GM08714 (cell line): ENCODE data around the gene COL23A1.

Experiments
- H3K4me3 ChIP-seq: fragments of 200-500 bp; sonication (Bioruptor generic); 2 replicates; pipeline ENCODE4 v1.5.1; 2014; ENCODE audit warnings: mild to moderate bottlenecking, low read length, inconsistent platforms
- ZNF274 ChIP-seq: IDR thresholded peaks from 2 replicates; pipeline ENCODE4 v1.6.1; 2012; ENCODE audit warnings: mild to moderate bottlenecking, low read depth, low read length

Gene COL23A1

DNA sequence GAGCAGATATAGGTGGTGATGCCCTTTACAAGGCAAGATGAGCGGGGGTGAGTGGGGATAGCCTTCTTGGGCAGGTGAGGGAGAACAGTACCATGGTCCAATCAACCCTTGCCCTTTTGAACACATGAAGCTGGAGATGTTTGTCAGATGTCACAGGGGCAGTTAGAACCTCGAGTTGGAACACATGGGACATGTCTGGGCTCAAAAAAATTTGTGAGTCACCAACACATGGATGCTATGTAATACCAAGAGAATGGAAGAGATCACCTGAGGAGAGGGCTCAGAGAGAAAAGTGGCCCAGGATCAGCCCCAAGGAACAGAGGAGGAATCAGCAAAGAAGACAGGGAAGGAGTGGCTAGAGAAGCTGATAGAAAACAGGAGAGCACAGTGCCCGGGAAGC is 362.3 kb downstream of the COL23A1 start:
- no peak overlapping the region for H3K4me3 ChIP-seq

DNA sequence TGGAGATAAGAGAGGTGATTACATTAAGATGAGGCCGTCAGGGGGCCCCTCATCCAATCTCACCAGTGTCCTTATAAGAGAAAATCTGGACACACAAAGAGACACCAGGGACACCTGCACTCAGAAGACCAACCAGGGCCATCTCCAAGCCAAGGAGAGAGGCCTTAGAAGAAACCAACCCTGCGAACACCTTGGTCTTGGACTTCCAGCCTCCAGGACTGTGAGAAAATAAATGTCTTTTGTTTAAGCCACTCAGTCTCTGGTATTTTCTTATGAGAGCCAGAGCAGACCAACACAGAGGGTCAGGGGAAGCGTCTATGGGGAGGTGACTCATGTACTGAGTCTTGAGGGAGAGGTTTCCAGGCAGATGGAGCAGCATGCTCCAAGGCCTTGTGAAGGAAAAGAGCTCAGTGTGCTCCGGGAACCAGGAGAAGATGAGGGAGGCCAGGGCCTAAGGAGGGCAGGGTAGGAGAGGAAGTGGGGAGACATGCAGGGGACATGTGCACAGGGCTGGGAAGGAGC is 363.0 kb downstream of the COL23A1 start:
- no peak overlapping the region for H3K4me3 ChIP-seq
- no peak for TF ChIP-seq ZNF274

More for the DNA sequence above, 362.3 kb downstream of the COL23A1 start:
- no peak for TF ChIP-seq ZNF274

- H3K4me3 ChIP-seq: no peak overlapping the region
- no peak for TF ChIP-seq ZNF274
These were observed 365.0 kb downstream of the COL23A1 start for GRCh38 chr5:178225174-178225573.

GRCh38 chr5:178224403-178224802 is 365.8 kb downstream of the COL23A1 start:
- H3K4me3 ChIP-seq: no peak overlapping the region
- no peak for TF ChIP-seq ZNF274

GRCh38 chr5:178223828-178224335 is 366.3 kb downstream of the COL23A1 start:
- TF ChIP-seq ZNF274: no peak
- H3K4me3 ChIP-seq: no peak overlapping the region

- no peak for TF ChIP-seq ZNF274
- H3K4me3 ChIP-seq: no peak overlapping the region
These were observed 366.9 kb downstream of the COL23A1 start for GRCh38 chr5:178223196-178223773.

DNA sequence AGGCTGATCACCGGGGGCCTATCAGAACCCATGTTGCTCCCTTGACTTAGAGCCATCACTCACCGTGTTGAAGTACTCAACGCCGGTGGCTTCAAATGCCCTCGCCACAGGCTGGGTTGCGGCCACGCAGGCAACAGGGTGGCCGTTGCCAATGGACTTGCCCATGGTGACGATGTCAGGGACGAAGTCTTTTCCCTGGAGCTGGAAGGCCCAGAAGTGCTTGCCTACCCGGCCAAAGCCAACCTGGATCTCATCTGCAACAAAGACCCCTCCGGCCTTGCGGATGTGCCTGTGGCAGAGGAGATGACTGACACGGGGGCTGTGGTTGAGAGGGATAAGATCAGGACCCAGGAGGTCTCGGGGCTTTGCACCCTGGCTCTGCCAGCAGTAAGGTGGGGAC is 367.9 kb downstream of the COL23A1 start:
- H3K4me3 ChIP-seq: no peak overlapping the region
- no peak for TF ChIP-seq ZNF274

GRCh38 chr5:178221853-178222252 is 368.3 kb downstream of the COL23A1 start:
- no peak overlapping the region for H3K4me3 ChIP-seq
- no peak for TF ChIP-seq ZNF274

DNA sequence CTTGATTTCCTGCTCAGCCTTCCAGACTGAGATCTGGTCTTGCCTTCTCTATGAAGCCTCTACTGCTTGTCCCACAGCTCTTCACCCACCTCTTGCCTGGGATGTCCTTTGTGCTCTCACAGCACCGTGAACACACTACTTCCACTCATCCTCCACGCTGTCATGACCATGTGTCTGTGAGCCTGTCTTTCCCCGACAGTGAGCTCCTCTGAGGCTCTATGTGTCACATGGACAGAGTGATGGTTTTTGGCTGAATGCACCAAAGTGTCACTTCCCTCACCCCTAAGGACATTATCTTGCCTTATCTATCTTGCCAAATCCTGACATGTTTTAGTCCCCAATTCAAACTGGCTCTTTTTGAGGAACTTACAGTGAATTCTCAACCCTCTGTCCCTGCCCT is 368.9 kb downstream of the COL23A1 start:
- TF ChIP-seq ZNF274: no peak
- H3K4me3 ChIP-seq: no peak overlapping the region

DNA sequence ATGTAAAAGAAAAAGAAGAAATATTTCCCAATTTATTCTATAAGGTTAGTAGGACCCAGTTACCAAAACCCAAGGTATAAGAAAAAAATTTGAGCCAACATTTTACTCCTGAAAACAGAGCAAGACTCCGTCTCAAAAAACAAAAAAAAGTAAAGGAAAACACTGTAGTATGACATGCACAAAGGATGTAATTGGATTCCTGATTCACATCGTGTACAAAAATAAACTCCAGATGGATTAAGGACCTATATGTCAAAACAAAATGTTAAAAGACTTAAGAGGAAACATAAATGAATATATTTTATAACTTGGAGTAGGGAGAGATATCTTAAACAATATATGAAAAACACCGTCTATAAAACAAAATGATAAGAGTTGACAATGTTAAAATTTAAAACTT is 371.4 kb downstream of the COL23A1 start:
- TF ChIP-seq ZNF274: no peak
- no peak overlapping the region for H3K4me3 ChIP-seq

DNA sequence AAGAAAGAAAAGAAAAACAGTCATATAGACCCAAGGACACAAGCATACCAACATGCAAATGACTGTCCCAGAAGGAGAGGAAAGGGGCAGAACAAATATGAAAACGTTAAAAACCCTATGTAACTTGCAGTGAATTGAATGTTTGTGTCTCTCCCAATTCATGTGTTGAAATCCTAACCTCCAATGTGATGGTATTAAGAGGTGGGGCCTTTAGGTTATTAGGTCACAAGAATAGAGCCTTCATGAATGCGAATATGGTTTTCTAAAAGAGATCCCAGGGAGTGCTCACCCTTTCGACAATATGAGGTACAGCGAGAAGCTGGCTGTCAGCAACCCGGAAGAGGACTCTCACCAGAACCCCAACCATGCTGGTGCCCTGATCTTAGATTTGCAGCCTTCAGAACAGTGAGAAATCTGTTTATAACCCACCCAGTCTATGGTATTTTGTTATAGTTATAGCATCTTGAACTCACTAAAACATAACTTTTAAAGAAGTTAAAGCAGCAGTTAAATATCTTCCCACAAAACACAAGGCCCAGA is 371.9 kb downstream of the COL23A1 start:
- no peak overlapping the region for H3K4me3 ChIP-seq
- TF ChIP-seq ZNF274: no peak

DNA sequence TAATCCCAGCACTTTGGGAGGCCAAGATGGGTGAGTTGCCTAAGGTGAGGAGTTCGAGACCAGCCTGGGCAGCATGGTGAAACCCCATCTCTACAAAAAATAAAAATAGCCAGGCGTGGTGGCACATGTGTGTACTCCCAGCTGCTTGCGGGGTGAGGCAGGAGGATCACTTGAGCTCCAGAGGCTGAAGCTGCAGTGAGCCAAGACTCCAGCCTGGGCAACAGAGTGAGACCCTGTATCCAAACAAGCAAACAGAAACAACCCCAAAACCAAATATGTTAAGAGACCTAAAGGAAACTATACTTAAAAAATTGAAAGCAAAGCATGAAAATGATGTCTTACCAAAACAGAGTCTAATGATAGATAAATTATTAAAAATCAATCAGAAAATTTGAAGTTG is 373.4 kb downstream of the COL23A1 start:
- no peak overlapping the region for H3K4me3 ChIP-seq
- TF ChIP-seq ZNF274: no peak

- H3K4me3 ChIP-seq: no peak overlapping the region
- TF ChIP-seq ZNF274: no peak
These were observed 374.1 kb downstream of the COL23A1 start for GRCh38 chr5:178216088-178216534.

- TF ChIP-seq ZNF274: no peak
These were observed 374.8 kb downstream of the COL23A1 start for GRCh38 chr5:178215280-178216002.

DNA sequence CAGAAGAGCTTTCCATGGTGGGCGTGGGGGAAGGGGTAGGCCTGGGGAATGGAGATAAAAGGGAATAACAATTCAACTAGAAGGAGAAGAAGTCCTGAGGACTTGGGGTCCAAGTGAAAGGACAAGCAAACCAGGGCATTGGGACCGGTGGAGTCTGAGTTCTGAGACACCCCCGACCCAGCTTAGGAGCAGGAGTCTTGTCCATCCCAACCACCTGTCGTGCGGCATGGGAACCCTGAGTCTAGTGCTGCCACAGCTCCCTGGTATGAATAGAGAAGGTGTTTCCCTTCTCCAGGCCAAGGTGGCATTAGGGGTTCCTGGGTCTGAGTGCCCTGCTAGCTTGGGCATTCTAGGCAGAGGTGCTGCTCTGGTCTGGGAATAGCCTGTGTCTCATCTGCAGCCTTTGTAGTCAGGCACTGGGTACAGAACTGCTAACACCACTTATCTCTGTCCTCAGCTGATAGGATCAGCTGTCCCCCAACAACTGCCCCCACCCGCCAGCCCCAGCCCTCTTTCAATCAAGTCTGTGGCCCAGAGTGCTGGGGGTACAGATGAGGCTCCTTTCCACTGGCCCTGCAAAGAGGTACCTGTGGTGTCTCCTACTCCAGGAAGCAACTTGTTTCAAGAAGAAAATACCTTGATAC is 375.9 kb downstream of the COL23A1 start:
- TF ChIP-seq ZNF274: no peak

More at GRCh38 chr5:178215280-178216002, 374.8 kb downstream of the COL23A1 start:
- no peak overlapping the region for H3K4me3 ChIP-seq

More for the DNA sequence above, 375.9 kb downstream of the COL23A1 start:
- H3K4me3 ChIP-seq: no peak overlapping the region
